T-helper 2 cell treated with Interferon-gamma antibody and Interleukin-4, amounts not matched to agents 5 μg/mL and 100 μg/mL, for 36 hours (primary cell): Measurements from ENCODE around the gene RHOF.
A peak's percentile ranks its signal among the peaks of the same experiment; 100 is the strongest.

Experiments used
- DNase-seq: peaks from one replicate; pipeline ENCODE4 v3.0.0; 2021; ENCODE audit warnings: low spot score
- H3K27ac Mint-ChIP-seq: one replicate; pipeline ENCODE4 v1.8.0; 2021; ENCODE audit warnings: mild to moderate bottlenecking, mixed read lengths
- H3K27me3 Mint-ChIP-seq: one replicate; pipeline ENCODE4 v1.8.0; 2021; ENCODE audit warnings: low read depth, mixed read lengths
- H3K36me3 Mint-ChIP-seq: one replicate; pipeline ENCODE4 v1.8.0; 2021; ENCODE audit warnings: low read depth, mixed read lengths
- H3K4me1 Mint-ChIP-seq: one replicate; pipeline ENCODE4 v1.8.0; 2021; ENCODE audit warnings: low read depth, mixed read lengths
- H3K4me3 Mint-ChIP-seq: one replicate; pipeline ENCODE4 v1.8.0; 2022; ENCODE audit warnings: mild to moderate bottlenecking, moderate library complexity, mixed read lengths
- H3K9me3 Mint-ChIP-seq: one replicate; pipeline ENCODE4 v1.8.0; 2021; ENCODE audit warnings: mixed read lengths

The RHOF gene

DNA sequence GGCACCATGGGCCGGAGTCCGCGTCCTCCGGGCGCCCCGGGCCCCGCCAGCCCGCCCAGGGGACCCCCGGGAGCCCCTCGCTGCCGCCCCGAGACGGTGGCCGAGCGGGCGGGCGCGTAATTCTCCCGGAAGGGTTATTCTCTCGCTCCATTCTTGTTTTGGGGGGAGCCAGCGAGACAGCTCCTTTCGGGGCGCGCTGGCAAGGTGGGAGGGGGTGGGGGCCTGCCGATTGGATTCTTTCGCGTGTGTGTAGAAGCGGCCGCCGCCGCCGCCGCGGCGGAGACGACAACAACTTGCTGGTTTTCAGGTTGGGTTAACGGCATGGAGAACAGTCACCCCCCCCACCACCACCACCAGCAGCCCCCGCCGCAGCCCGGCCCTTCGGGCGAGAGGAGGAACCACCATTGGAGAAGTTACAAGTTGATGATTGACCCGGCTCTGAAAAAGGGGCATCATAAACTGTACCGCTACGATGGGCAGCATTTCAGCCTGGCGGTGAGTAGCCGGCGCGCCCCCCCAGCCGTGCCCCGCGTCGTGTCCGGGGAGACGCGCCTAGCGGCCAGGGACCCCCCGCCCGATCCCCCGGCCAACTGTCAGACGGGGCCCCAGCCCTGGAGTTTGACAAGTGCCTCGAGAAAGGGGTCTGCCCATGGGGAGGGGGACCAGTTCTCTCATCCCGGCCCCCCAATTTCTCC, 11.1 kb upstream of the RHOF start:
- no peaks in the 10 kb centered on the region for H3K9me3 Mint-ChIP-seq
- peak overlapping the region; percentile 98 for H3K4me3 Mint-ChIP-seq
- DNase-seq: no peak
- H3K36me3 Mint-ChIP-seq: peaks cover 40% of the 10 kb centered on the region
- peaks cover 19% of the 10 kb centered on the region for H3K4me1 Mint-ChIP-seq
- peak overlapping the region; percentile 97 for H3K27ac Mint-ChIP-seq
- no peaks in the 10 kb centered on the region for H3K27me3 Mint-ChIP-seq

DNA sequence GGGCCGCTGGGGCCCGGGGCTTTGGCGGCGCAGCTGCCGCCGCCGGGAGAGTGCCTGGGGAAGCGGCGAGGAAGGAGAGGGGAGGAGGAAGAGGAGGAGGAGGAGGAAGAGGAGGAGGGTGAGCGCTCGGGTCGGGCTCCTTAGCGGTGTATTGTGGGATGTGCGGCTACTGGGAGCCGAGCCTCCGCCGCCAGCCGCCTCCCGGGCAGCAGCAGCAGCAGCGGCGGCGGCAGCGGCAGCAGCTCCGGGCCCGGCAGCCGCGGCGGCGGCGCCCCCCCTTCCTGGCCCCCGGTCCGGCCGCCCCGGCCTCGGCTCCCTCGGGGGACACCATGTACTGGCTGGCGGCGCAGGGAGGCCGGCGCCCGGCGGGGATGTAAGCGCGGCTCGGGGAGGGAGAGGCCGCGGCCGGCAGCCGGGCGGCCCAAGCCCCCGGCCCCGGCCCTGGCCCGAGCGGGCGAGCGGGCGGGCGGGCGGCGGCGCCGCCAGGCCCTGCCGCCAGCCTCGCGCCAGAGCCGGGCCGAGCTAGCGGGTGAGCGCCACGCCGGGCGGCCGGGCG, 10.5 kb upstream of the RHOF start, which contains the start of gene SETD1B:
Gene SETD1B, plus strand, starts transcription at position 149 of the 556 bp plus-strand sequence. CDS start 729 bp downstream, outside the sequence.
- no peak for DNase-seq
- Mint-ChIP-seq H3K27ac (peak within 1 kb of the TSS; percentile 98), H3K27me3 (no peaks in the 10 kb centered on the region), H3K36me3 (peaks cover 37% of the 10 kb centered on the region), H3K4me3 (peak within 1 kb of the TSS; percentile 98), H3K9me3 (no peaks in the 10 kb centered on the region), H3K4me1 (peaks cover 20% of the 10 kb centered on the region)

DNA sequence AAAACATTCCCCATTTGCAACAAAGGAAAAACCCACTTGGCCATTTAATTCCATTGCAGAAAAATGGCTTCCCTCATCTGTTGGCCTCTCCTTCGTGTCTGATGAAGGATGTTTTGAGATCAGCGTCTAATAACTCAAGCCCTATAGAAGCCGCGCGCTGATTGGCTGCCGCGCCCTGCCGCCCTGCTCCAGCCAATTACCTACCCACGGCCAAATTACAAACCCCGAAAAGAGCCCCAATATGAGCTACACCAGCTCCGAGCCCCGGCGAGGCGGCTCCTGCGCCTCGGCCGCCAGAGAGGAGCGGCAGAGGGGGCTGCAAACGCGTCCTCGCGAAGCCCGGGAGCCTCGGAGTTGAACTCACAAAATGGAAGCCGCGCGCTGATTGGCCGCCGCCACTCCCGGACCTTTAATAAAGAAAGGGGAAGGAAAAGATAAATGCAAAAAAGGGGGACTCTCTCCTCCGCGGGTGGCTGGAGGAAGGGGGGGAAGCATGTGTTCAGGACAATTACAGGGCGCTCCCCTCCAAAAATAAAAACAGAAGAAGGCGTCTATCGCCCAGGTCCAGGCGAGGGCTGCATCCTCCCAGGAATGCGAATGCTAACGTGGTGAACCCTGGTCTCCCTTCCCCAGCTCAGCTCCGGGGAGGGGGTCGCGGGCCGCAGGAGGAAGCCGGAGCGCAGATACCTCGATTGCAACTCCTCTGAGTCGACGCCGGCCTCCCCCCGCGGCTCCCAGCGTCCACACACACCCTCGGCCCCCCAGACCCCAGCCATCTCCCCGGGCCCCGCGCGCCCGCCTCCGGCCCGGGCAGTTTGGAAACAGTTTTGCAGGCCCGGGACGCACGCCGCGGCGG, 9.6 kb upstream of the RHOF start:
- H3K4me3 Mint-ChIP-seq: peak overlapping the region; percentile 86
- H3K27me3 Mint-ChIP-seq: no peaks in the 10 kb centered on the region
- peak overlapping the region; percentile 98 for H3K27ac Mint-ChIP-seq
- H3K9me3 Mint-ChIP-seq: no peaks in the 10 kb centered on the region
- DNase-seq: peak; percentile 88
- H3K4me1 Mint-ChIP-seq: peaks cover 27% of the 10 kb centered on the region
- H3K36me3 Mint-ChIP-seq: peaks cover 37% of the 10 kb centered on the region

DNA sequence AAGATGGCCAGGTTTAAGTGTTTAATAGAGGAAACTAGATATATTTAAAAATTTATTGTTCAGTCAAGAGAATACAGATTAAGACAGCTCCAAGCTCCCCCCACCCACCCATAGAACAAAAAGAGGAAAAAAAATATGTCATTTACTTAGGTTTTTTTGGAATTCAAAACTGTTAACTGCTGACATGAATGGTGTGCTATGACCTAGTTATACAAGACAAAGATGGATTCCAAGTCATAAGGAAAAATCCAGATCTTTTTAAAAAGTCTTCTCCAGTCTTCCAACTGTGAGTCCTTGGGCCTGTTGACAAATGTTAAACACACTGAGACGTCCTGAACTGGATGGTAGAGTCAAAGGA, 9.0 kb upstream of the RHOF start:
- no peak for DNase-seq
- Mint-ChIP-seq H3K4me1 (peaks cover 27% of the 10 kb centered on the region), H3K27me3 (no peaks in the 10 kb centered on the region), H3K4me3 (peak overlapping the region; percentile 86), H3K9me3 (no peaks in the 10 kb centered on the region), H3K36me3 (peaks cover 39% of the 10 kb centered on the region), H3K27ac (peak overlapping the region; percentile 98)

DNA sequence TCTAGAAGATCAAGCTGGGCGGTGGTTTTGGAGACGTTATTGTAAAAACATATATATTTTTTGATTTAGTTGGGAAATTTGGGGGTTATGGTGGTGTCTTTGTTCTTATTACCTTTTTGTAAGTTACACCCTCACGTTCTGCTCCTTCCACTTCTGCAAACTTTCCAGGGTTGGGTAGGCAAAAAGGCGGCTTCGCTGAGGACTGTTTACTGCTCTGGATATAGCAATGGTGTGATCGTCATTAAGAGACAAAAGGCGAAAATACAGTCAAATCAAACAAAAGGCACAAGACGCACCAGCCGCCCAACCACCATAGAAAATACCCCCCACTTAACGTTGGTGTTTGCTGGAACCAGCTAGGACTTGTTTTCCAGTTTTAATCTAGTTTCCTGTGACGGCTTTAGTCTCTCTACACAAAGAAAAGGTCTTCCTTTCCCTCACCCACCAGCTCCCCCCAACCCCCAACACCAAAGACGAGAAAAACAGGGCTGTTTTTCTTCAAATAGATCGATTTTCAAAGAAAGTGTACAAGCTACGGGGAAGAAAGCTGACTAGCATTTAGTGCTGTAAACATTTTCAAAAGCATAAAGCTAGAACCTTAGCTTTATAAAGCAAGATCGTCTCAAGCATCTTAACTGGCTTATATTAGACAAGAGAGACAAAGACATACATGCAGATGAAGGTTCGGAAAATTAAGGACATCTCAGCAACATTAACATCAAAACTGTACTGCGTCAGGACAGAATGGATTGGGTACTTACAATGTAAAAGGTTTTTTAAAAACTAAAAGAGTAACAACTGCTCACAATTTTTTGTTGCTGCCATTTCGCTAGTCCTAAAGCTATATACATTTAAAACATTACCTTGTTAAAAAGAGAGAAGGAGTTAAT, 8.4 kb upstream of the RHOF start:
- Mint-ChIP-seq H3K27me3 (no peaks in the 10 kb centered on the region), H3K4me1 (peaks cover 29% of the 10 kb centered on the region), H3K9me3 (no peaks in the 10 kb centered on the region), H3K36me3 (peaks cover 39% of the 10 kb centered on the region), H3K4me3 (peak overlapping the region; percentile 86), H3K27ac (peak overlapping the region; percentile 98)
- DNase-seq: no peak

DNA sequence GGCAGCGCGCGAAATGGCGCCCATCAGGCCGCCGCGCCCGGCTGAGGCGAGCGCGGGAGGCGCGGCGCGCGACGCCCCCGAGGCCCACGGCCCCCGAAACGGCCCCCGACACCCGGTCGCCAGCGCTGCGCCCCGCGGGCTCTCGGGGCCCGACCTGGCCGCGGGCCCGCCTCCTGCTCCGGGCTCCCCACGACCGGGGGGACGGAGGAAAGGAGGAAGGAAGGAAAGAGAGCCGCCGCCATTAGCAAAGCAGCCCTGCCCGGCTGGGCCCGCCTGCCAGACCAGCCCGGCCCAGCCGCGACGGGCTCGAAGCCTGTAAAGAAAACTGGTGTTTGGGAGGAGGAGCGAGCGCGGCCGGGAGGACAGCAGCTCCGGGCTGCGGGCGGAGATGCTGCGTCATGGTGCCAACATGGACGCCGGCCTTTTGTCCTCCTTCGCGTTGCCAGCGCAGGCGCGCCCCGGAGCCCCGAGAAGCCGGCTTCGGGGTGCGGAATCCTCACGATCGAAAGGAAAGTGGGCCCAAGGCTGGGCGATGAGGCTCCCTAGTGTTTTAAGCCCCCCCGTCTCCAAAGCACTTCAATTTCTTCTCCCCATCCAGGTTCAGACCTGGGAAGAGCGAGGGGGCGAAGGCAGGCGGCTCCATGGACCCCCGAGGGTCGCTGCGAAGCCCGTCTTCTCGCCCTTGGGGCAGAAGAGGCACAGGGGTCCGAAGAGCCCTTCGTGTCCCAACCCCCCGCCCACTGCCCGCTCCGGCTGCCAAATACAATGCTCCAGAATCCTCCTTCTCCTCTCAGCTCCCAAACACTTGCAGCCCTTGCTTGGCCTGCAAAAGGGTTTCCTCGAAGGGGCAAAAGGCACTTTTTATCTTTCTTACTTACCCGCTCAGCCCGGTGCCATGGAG, 7.5 kb upstream of the RHOF start:
- no peaks in the 10 kb centered on the region for H3K27me3 Mint-ChIP-seq
- peak overlapping the region; percentile 98 for H3K27ac Mint-ChIP-seq
- DNase-seq: peak; percentile 73
- H3K4me1 Mint-ChIP-seq: peaks cover 23% of the 10 kb centered on the region
- peak overlapping the region; percentile 86 for H3K4me3 Mint-ChIP-seq
- H3K9me3 Mint-ChIP-seq: no peaks in the 10 kb centered on the region
- peaks cover 33% of the 10 kb centered on the region for H3K36me3 Mint-ChIP-seq

DNA sequence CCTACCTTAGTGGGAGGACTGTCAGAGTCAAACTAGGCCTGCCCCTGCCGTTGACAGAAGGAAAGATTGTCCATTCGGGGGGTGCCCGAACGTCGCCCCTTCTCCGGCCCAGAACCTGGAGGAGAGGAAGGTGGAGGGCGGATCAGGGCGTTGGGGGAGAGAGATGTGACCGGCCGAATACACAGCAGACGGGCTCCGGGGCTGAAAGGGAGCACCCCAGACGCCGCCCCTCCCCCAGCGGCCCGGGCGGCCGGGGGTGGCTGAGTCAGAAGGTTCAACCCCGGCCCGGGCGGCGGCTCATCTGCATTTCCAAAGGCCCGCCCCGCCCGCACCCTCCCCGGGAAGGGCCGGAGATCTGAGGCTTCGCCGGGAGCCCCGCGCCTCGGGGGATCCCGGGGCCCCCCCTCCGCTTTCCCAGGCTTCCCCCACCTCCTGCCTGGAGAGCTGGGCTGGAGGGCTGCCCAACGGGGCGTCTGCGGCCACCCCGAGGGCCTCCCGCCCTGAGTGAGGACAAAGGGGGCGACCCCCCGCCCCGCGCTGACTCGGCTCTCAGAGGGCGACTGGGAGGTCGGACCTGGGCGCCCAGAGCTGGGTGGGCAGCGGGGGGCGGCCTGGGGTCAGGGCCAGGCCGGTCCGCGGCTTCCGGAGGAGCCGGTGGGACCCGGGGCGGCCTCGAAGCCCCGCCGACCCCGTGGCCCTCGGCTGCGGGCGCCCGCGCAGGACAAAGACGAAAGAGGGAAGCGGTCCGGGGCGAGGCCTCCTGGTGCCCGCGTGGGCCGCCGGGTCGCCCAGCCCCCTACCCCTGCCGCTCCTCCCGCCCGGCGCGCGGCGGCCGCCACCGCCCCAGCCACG, 6.6 kb upstream of the RHOF start:
- Mint-ChIP-seq H3K4me3 (peak overlapping the region; percentile 88), H3K9me3 (no peaks in the 10 kb centered on the region), H3K27ac (peak overlapping the region; percentile 93), H3K27me3 (no peaks in the 10 kb centered on the region), H3K4me1 (peaks cover 28% of the 10 kb centered on the region), H3K36me3 (peaks cover 29% of the 10 kb centered on the region)
- DNase-seq: peak; percentile 84

DNA sequence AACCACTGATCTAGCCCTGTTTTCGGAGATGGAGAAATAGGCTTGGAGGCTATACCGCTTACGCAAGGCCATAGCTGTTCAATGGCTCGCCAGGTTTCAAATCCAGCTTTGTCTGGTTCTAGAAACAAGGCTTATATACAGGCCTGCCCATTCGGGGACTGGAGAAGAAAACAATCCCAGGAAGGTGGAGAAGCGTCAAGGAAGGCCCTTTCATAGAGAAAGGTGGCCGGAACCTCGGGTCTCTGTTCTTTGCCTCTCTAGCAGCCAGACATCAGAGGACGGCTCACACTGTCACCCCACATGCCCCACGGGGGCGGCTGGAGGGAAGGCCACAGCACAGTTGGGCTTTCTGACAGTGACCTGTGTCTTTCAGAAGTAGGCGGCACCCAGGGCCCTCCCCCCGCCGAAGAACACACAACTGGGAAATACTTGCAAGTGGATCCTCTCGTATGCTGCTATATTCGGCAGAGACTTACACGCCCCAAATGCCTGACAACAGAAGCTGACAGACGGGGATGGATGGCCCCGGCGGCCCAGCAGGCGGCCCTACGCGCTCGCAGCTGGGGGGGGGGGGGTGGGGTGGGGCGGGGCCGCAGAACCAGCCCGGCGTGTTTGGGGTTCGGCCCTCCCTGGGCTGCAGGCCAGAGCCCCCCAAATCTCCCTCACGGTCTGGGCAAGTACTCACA, 5.8 kb upstream of the RHOF start:
- Mint-ChIP-seq H3K27ac (peak overlapping the region; percentile 93), H3K27me3 (no peaks in the 10 kb centered on the region), H3K36me3 (peaks cover 29% of the 10 kb centered on the region), H3K4me3 (peak overlapping the region; percentile 88), H3K9me3 (no peaks in the 10 kb centered on the region), H3K4me1 (peaks cover 35% of the 10 kb centered on the region)
- DNase-seq: peak; percentile 75

DNA sequence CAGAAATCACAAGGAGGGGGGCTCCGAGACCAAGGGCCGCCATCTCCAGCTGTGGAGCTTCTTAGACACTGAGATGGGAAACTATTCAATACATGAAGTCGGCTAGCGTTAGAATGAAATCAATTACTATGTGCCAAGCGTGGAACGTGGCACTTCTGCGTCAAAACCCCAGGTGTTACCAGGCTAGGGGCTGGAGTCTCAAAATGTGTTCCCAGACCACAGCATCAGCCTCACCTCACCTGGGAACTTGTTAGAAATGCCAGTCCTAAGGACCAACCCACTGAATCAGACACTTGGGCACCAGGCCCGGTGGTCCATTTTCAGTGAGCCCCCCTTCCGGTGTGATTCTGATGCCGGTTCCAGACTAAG, 5.3 kb upstream of the RHOF start:
- Mint-ChIP-seq H3K36me3 (peaks cover 29% of the 10 kb centered on the region), H3K27me3 (no peaks in the 10 kb centered on the region), H3K27ac (peak overlapping the region; percentile 84), H3K4me3 (peak overlapping the region; percentile 88), H3K4me1 (peaks cover 36% of the 10 kb centered on the region), H3K9me3 (no peaks in the 10 kb centered on the region)
- DNase-seq: no peak

DNA sequence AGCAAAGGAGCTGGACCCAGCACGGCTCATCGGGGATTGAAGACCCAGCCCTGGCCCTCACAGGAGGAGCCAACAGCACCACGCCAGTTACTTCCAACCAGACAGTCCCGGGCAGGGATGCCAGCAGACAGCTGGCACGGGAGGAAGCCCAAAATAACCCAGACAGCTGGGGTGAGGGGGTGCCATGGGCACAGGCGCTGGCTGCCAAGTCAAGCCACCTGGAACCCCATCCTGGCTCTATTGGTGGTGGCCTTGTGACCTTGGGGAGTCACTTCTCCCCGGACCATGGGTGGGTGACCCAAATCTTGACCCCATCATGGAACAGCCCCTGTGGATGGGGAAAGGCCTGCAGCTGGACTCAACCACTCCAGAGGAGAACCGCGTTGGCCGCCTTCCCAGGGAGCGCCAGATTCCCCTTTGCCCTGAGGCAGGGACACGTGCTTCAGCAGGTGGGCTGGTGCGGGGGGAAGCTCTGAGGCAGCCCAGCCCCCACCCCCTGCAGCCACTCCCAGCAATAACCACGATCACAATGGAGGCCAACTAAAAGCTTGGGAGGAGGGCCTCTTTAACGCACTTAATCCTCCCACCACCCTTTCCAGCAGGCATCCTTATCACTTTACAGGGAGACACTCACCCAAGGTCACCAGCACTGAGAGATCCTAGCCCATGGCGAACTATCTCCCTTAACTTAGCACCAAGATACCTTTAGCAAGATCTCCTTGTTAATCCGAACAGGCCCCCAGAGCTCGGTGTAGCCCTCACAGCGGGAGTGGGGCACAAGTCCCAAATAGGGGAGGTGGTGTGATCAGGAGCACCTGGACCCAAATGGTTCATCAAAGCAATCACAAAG, 4.7 kb upstream of the RHOF start:
- Mint-ChIP-seq H3K36me3 (peaks cover 29% of the 10 kb centered on the region), H3K4me1 (peaks cover 36% of the 10 kb centered on the region)

More for the DNA sequence above, 4.7 kb upstream of the RHOF start:
- no peaks in the 10 kb centered on the region for H3K9me3 Mint-ChIP-seq
- no peaks in the 10 kb centered on the region for H3K27me3 Mint-ChIP-seq
- peak overlapping the region; percentile 60 for H3K27ac Mint-ChIP-seq
- no peak for DNase-seq
- peak overlapping the region; percentile 88 for H3K4me3 Mint-ChIP-seq
